Cerebellar cortex (tissue), 1 donor: ENCODE measurements around the gene PAIP2.
A peak's percentile ranks its signal among the peaks of the same experiment; 100 is the strongest.
"Not testable (repeated sequence)": the region's sequence is repeated elsewhere in the genome, so short reads cannot be mapped to it uniquely, and the experiment has no call there.

Source experiments
- DNase-seq: peaks from one replicate; pipeline ENCODE4 v3.0.0-alpha.2; 2015; ENCODE audit warnings: low spot score

PAIP2 gene

DNA sequence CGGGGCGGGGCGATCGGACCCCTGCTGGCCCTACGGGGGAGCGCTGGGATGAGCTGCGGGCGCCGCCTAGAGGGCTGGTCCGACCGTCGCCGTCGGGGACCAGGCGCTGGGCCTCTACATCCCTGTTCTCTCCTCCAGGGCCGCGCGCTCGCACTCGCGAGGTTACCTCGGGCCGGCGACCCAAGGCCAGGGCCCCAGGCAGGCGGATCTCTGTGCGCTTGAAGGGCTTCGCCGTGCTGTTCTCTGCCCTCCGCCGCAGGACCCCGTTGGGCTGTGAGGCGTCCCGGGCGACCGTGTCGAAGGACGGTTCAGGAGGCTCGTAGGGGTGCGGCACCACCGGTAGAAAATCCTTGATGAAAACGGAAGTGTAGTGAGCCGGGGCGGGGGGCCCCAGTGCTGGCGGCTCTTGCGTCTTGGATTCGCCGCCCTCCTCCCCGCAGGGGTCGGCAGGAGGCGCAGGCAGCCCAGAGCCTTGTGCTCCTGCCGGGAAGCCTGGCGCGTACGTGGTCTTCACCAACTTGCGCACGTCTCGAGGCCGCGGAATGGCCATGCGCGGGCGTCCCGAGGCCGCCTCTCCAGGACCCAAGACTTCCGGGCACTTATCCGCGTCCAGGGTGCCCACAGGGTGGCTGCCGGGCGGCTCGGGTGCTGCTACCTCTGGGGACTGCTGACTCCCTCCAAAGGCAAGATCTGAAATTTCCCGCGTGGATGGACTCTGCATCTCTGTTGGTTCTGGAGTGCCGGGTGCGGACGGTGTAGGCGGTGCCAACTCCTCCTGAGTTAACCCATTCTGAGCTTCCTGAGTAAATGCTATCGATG, 51.2 kb downstream of the PAIP2 start:
- DNase-seq = no peak

DNA sequence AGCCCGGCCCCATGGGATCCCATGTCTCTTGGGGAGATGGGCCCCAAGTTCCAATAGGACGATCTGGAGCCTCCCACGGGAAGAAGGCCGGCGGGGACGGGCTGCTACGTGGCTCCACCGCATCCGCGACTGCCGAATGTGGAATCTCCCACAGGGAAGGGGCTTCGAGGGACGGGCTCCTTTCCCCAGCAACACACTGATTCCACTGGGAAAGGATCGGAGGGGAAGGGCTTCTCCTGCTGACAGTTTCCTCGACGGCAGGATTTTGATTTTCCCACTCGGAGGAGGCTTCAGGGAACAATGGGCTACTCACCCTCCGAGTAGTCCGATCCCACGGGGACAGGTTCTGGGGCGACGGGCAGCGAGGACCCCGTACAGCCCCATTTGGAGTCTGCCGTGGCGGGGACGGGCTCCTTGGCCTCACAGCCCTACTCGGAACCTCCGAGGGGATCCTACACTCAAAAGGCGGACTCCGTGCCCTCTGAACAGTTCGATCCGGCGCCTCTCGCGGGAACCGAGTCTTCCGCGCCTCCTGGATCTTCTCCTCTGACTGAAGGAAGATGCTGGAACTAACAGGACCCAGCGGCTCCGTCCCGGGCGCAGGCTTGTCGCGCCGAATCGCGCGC, 52.0 kb downstream of the PAIP2 start:
- DNase-seq = no peak

DNA sequence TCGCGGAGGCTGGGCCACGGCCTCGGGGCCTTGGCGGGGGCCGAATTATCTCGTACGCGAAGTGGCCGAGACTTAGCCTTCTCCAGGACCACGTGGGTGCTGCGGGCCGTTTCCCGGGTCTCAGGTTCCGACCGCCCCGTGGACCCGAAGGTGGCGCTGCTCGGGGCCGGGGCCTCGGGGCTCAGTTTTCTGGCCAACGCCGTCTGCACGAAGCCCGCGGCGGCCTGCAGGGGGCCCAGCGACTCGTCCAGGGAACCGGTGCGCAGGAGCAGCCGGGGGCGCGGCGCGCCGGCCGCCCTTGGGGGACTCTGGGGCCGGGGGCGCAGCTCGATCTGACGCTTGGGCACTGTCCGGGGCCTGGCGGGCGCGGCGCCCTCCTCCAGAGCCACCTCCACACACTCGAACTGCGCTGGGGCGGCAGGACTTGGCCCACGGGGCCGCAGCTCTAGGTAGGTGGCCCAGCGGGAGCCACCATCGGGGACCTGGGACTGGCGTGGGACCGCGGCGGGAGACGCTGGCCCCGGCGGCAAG, 52.5 kb downstream of the PAIP2 start:
- no peak for DNase-seq

DNA sequence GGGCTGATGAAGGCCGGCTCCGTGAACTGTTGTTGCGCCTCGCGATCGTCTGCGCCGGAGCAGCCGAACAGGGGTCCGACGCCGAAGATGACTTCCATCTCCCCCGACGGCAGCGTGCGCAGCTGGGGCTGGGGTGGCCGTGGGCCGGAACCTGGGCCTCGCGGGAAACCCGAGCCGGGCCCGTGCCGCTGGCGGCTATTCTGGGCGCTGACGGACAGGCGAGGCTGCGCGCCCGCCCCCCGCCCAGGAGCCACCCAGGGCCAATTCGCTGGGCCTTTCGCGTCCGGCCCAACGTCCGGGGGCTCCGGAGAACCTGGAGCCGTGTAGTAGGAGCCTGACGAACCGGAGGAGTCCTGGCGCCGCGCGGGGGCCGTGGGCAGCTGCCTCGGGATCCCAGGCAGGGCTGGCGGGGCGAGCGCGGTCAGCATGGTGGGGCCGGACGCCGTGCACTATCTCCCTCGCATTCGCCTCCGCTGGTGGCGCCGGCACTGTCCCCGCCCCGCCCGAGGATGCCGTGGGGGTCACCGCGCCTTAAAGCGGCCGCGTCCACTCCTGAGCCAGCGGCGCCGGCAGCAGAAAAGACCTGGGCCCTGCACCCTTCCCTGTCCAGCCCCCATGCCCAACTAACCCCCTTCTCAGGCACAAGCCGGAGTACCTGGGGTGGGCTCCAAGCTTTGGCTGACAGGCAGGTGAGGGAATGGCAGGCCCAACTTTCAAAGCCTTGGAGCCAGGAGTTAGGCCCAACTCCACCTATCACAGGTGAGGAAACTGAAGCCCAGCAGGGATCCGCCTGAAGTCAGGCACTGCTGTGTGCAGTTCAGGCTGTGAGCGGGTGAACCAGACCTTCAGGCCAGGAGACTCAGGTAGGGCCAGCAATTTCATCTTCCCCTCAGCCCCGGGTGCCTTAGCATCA, 53.3 kb downstream of the PAIP2 start, which contains the start of gene PROB1:
Gene PROB1 (minus strand): TSS at position 451 of the 913 bp plus-strand sequence. CDS start 23 bp downstream, at position 428.
- DNase-seq = no peak

DNA sequence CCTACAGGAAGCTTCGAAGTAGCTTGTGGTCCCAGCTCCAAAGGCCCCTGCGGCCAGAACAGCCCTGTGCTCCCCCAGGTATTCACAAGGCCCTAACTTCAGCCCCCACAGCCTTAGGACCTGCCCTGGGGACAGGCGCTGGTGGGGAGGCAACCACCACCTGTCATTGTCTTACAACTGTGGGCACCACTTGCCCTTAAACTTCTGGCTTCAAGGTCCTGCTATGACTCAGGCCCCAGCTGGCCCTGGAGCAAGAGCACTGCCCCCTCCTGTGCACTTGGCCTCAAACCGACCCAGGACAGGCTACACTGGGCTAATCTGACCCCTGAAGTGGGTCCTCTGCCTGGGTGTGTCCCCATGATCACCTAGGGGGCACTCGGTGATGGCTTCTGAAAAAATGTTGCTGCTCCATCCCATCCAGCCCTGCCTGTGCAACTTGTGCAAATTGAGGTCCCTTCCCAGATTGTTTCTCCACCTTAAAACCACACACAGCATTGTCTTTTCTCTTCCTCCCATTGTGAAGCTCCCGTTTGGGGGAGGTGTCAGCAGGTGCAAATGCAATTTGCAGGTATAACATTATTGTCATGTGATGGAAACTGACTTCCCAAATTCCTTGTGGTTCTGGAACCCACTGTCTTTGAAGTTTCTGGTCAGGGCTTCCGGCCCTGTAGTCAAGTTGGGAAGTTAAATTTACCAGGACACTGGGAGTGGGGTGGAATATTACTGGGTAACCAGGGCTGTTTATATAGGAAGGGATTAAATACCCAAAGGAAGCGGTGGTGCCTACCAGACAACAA, 54.4 kb downstream of the PAIP2 start:
- no peak for DNase-seq

DNA sequence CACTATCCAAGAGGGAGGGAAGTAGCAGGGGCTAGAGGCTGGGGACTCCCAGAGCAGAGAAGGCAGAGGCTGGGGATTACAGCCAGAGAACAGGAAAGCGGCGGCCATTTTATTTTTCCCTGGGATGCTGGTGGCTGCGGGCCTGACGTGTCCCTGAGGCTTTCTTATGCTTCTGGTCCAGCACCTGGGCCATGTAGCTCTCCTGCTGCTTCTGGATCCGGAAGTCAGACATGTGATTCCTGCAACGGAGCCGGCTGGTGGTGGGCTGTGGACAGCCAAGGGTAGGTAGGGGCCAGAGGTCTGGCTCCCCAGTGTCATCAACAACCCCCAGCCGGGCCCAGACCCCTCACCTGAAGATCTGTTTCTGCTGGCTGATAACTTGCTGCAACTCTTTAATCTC, 55.0 kb downstream of the PAIP2 start:
- DNase-seq = no peak

DNA sequence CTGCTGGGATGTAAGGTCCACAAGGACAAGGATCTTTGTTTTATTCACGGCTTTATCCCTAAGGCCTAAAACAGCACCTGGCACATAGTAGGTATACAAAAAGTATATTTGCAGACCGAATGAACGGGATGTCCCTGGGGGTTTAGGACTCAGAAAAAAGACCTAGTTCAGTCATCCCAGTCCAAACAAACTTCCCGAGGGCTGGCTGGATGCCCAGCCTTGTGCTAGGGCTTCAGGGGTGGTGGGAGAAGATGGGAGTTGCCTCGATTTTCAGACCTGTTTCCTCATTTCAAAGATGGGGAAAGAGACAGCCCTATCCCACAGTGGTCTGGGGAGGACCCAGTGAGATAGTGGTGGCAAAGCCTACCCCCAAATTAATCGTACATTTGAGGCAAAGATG, 56.3 kb downstream of the PAIP2 start:
- no peak for DNase-seq

DNA sequence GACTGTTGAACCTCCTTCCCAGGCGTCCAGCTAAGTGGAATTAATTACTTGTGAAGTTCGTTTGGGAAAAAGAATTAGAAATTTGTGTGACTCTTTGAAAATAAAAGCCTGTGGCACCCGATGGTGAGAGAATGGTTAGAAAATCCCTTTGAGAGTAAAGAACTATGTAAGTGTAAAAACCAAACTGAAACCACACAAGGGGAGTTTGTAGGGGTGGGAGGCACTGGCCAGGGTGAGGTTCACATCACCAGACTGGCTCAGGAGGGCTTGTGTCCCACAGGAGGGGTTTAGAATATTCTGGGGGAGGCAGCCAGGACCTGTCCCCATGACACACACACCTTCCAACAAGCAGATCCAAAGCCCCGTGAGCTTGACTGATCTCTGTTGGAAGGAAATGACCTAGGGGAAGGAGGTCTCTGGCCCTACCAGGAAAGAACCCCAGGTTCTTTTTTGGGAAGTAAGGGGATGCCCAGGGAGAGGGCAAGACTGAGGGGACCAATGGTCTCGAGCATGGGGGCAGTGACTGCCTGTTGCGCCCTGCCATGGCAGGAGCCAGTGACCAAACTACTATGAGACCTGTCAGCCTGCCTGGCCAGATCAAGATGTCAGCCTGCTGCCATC, 58.0 kb downstream of the PAIP2 start:
- no peak for DNase-seq

DNA sequence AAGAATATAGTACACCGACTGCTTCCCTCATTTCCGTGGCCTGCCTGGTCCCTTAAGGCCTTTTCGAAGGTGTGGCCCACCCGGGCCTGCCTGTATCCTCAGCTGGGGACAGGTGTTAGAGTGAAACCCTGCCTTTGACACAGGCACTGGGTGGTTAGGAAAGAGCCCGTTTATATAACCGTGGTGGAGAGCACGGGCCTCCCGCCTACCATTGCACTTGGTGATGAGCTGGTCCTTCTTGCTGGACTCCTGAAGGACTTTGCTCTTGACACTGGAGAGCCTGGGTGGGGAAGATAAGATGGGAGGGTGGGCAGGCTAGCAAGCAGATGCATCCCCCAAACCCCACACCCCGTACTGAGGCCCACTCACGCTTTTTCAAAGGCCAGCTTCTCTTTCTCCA, 59.9 kb downstream of the PAIP2 start:
- DNase-seq = no peak

DNA sequence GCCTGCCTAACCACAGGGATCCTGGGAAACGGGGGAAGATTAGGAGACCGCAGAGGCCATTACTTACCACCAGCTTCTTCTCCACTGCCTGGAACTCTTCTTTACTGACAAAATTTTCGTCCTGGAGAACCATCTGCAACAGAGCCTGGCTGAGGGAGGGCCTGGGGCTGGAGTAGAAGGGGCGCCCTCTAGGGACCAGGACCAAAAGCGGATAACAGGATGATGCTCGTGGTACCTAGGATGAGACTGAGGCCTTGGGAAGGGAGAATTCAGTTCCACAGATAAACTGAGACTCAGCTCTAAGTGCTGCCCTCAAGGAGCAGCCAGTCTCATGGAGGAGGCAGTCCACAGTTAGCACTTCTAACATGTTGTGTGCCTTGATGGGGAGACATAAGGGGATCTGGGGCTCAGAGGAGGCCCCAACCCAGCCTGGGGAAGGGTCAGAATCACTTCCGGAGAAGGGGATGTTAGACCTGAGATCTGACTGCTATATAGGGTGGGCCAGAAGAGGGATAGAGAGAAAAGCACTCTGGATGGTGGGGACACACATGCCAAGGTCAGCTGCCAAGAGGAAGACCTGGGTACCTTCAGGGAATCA, 61.0 kb downstream of the PAIP2 start:
- DNase-seq = peak; percentile 42

DNA sequence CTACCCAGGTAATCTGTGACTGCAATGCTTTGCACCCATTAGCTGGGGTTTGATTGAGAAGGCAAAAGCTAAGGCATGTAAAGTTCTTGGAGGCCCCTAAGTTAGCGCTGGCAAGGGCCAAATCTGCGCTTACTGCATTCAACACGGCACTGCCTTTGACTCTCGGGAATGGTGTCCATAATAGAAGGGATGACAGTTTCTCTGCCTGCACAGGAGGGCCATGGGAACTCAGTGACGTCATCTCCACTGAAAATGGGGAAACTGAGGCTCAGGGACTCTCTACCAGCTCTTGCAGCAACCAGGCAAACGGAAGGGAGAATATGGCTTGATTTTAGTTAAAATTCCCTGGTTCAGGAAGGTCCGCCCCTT, 61.7 kb downstream of the PAIP2 start:
- no peak for DNase-seq

DNA sequence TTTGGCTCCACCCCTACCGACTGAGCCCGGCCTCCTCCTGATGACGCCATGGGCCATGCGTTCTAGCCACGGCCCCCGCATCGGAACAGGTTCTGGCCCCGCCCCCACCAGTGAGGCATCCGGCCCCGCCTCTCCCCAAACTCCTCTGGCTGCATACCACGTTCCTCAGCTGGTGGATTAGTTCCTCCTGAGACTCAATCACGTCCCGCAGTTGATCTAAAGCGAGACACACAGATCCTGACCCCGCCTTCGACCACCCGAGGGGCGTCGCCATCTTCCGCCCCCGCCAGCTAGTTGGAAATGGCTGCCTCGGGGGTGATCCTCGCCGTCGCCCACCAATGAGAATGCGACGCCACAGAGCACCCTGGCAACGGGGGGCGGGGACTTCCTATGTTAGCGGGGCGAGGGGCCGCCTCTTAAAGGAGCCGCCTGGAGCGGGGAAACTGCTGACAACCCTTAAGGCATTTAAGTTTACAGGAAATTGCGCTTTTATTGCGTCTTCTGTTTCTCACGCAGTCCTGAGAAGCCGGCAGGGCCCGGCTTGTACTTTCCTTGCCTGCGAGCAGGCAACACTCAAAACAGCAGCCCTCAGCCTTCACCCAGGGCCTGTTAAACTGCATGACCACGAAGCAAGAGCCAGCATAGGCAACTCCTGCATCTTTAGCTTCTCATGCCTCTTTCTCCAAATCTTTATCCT, 62.3 kb downstream of the PAIP2 start, which contains the start of gene SPATA24:
Gene SPATA24 (minus strand): TSS at position 303 of the 697 bp plus-strand sequence. CDS start 29 bp downstream, at position 274.
- peak; percentile 98 for DNase-seq

DNA sequence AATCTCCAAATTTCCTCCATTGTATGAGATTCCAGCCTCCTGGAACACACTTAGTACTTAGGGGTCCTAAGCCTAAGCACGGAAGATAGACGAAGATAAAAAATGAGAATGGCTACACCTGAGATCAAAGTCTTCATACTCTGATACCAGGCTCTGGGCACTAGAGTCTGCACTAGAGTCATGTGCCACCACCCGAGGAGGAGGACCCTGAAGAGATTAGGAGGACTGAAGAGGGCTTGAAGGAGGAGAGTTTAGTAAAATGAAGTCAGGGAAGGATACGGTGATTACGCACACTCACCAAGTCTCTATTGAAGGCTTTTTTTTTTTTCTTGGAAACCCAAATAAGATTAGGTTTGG, 62.8 kb downstream of the PAIP2 start:
- no peak for DNase-seq

DNA sequence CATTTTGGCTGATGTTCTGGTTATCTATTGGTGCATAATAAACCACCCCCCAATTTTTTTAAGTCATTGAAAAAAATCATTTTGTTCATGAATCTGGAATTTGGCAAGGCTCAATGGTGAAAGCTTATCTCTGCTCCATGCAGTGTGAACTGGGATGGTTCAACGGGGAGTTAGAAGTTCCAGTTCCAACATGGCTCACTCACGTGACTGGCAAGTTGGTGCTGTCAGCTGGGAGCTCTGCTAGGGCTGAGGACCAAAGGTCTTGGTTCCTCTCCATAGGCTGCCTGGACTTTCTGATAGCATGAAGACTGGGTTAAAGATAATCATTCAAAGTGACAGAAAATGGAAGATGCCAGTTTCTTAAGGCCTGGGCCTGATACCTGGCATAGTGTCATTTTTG, 65.3 kb downstream of the PAIP2 start:
- no peak for DNase-seq

DNA sequence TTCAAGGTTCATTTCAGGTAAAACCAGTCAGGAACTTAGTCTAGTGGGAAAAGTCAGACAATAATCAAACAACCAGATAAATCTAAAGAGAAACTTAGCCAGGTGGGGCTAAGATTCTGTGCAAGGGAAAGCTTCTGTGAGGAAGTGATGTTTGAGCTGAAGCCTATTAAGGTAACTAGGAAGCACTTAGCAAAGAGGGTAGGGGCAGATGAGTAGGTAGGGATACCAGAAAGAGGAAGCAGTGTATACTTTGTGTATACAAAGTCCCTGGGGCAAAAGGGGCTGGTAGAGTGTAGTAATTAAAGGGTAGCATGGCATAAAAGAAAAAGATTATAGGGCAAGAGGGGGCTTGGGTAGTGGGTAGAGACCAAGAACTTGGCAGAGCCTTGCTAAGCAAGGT, 65.9 kb downstream of the PAIP2 start:
- no peak for DNase-seq

DNA sequence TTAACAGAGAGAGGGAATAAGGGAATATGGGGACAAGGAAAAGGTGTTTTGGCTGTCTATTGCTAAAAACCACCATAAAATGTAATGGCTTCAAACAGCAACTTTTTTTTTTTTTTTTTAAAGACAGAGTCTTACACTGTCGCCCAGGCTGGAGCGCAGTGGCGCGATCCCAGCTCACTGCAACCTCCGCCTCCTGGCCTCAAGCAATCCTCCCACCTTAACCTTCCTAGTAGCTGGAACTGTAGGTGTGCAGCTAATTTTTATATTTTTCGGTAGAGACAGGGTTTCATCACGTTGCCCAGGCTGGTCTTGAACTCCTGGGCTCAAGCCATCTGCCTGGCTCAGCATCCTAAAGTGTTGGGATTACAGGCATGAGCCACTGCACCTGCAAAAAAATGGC, 66.5 kb downstream of the PAIP2 start:
- DNase-seq = no peak

DNA sequence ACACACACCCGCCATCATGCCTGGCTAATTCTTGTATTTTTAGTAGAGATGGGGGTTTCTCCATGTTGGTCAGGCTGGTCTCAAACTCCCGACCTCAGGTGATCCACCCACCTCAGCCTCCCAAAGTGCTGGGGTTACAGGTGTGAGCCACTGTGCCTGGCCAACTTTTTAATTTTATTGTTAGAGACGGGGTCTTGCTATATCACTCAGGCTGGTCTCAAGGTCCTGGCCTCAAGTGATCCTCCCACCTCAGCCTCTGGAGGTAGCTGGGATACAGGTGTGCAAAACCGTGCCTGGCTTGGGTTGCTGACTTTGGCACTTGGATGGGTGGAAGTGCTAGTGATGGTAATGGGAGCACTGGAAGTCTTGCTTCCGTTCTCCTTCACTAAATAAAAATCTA, 67.5 kb downstream of the PAIP2 start:
- not testable (repeated sequence) for DNase-seq

DNA sequence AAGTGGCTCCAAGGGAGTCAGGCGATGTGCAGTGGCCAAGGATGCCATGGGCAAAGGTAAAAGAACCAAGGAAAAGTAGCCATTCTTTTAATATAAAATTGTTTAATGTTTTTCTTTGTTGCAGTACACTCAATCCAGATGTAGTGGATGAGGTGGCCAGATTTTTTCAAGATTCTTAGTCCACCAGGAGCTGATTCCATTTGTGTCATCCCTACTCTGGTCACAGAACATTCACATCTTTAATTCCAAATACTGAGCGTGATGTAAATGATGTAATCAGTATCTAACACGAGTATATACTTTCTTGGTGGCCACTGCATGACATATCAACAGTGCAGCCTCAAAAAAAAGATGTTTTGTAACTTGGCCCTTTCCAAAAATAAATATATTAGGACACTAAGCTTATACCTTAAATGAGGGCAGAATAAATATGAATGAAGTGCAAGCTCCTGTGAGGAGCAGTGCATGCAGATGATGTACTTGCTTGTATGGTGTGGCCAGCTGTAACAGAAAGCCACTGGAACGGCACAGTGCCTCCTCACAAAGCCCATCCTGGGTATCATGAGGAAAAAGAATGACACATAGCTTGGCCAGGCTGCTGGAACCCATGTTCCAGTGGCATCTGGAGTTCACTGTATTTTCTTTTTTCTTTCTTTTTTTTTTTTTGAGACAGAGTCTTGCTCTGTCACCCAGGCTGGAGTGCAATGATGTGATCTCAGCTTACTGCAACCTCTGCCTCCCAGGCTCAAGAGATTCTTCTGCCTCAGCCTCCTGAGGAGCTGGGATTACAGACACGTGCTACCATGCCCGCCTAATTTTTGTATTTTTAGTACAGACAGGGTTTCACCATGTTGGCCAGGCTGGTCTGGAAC, 68.7 kb downstream of the PAIP2 start:
- no peak for DNase-seq
